PC-3 (cell line): ENCODE results near the gene GUCY2F. TPM values are rescaled to one million over a fixed set of nuclear protein-coding genes. Genes with fewer than 3 reads are reported as not detected.
A peak's percentile ranks its signal among the peaks of the same experiment; 100 is the strongest.

Source experiments
- ATAC-seq: fragments of 200-7000 bp; cut with Tn5 transposase; 2 replicates; pipeline ENCODE4 v1.9.1; 2020; ENCODE audit warnings: mild to moderate bottlenecking, moderate library complexity
- BruUV-seq: library from RNA; stranded (reverse); fragments of 400-500 nt; replicated peaks from 2 replicates; lab custom pipeline; 2021; lab: Mats Ljungman, UMichigan
- CTCF ChIA-PET: fragments of 300-600 bp; sonication (Branson Sonifier 250); formaldehyde crosslinking; loops from one replicate; lab custom pipeline; 2022; ENCODE audit warnings: antibody characterized with exemption; lab: Charles Lee
- POLR2A ChIA-PET: fragments of 300-600 bp; sonication (Branson Sonifier 250); formaldehyde crosslinking; loops from one replicate; lab custom pipeline; 2022; ENCODE audit warnings: antibody characterized with exemption; ENCODE audit not compliant: unreplicated experiment; lab: Charles Lee
- DNase-seq: peaks from one replicate; pipeline ENCODE4 v3.0.0-alpha.2; 2015
- H2AFZ ChIP-seq: fragments of 300-600 bp; sonication (generic); 2 replicates; pipeline ENCODE4 v1.6.0; 2016; ENCODE audit warnings: antibody characterized with exemption, low read length
- H3F3A ChIP-seq: fragments of 300-600 bp; sonication (generic); one replicate; pipeline ENCODE4 v1.6.0; 2017; ENCODE audit warnings: antibody characterized with exemption, low read length, control low read depth, mild to moderate bottlenecking; ENCODE audit not compliant: unreplicated experiment
- H3K27ac ChIP-seq: fragments of 300-600 bp; sonication (generic); 2 replicates; pipeline ENCODE4 v1.5.1; 2016; ENCODE audit warnings: mild to moderate bottlenecking, low read length
- H3K27me3 ChIP-seq: fragments of 300-600 bp; sonication (generic); 2 replicates; pipeline ENCODE4 v1.6.1; 2016; ENCODE audit warnings: low read length, mixed read lengths
- H3K36me3 ChIP-seq: fragments of 300-600 bp; sonication (generic); 2 replicates; pipeline ENCODE4 v1.6.1; 2016; ENCODE audit warnings: low read depth, mixed run types, low read length, mixed read lengths
- H3K4me1 ChIP-seq: fragments of 300-600 bp; sonication (generic); 2 replicates; pipeline ENCODE4 v1.5.1; 2016; ENCODE audit warnings: low read length; ENCODE audit not compliant: insufficient read depth
- H3K4me2 ChIP-seq: fragments of 300-600 bp; sonication (generic); 2 replicates; pipeline ENCODE4 v1.6.0; 2016; ENCODE audit warnings: low read length
- H3K4me3 ChIP-seq: fragments of 300-600 bp; sonication (generic); 2 replicates; pipeline ENCODE4 v1.5.1; 2016; ENCODE audit warnings: mild to moderate bottlenecking, low read length, mixed read lengths
- H3K79me2 ChIP-seq: fragments of 300-600 bp; sonication (generic); 2 replicates; pipeline ENCODE4 v1.6.1; 2017; ENCODE audit warnings: low read length, mixed read lengths
- H3K9ac ChIP-seq: fragments of 300-600 bp; sonication (generic); 2 replicates; pipeline ENCODE4 v1.6.0; 2016; ENCODE audit warnings: mild to moderate bottlenecking, low read length
- H3K9me2 ChIP-seq: fragments of 300-600 bp; sonication (generic); replicated peaks from 2 replicates; pipeline ENCODE4 v1.6.1; 2016; ENCODE audit warnings: mixed run types, low read length, mixed read lengths
- H3K9me3 ChIP-seq: fragments of 300-600 bp; sonication (generic); 2 replicates; pipeline ENCODE4 v1.6.1; 2016; ENCODE audit warnings: low read length, mixed read lengths
- H4K20me1 ChIP-seq: fragments of 300-600 bp; sonication (generic); 2 replicates; pipeline ENCODE4 v1.6.1; 2016; ENCODE audit warnings: low read length, mixed read lengths
- EZH2 ChIP-seq: fragments of 300-600 bp; sonication (generic); IDR thresholded peaks from one replicate; pipeline ENCODE4 v1.6.1; 2017; ENCODE audit warnings: antibody characterized with exemption, mild to moderate bottlenecking, low read length; ENCODE audit not compliant: unreplicated experiment
- EZH2phosphoT487 ChIP-seq: fragments of 300-600 bp; sonication (generic); IDR thresholded peaks from 2 replicates; pipeline ENCODE4 v1.6.1; 2018; ENCODE audit warnings: mild to moderate bottlenecking, antibody characterized with exemption, low read length, borderline replicate concordance
- intact Hi-C: fragments of 100-400 bp; cut with micrococcal nuclease; formaldehyde crosslinking; loops from 2 replicates; pipeline ENCODE4 v1.9.0; 2023
- total RNA-seq: library from RNA; depleted of rRNA; stranded (reverse); fragments of >200 nt; gene quantifications from 2 replicates; pipeline ENCODE4 v1.2.3, GENCODE V29; 2014
- TF ChIP-seq, protein P1 (sequence below): fragments of 300-600 bp; sonication (generic); conservative IDR thresholded peaks from 2 replicates; pipeline ENCODE4 v1.5.1; 2017; ENCODE audit warnings: antibody characterized with exemption, low read depth, mild to moderate bottlenecking, low read length

Gene GUCY2F
- total RNA-seq, 1 experiment from 2014 or later, result not detected

DNA sequence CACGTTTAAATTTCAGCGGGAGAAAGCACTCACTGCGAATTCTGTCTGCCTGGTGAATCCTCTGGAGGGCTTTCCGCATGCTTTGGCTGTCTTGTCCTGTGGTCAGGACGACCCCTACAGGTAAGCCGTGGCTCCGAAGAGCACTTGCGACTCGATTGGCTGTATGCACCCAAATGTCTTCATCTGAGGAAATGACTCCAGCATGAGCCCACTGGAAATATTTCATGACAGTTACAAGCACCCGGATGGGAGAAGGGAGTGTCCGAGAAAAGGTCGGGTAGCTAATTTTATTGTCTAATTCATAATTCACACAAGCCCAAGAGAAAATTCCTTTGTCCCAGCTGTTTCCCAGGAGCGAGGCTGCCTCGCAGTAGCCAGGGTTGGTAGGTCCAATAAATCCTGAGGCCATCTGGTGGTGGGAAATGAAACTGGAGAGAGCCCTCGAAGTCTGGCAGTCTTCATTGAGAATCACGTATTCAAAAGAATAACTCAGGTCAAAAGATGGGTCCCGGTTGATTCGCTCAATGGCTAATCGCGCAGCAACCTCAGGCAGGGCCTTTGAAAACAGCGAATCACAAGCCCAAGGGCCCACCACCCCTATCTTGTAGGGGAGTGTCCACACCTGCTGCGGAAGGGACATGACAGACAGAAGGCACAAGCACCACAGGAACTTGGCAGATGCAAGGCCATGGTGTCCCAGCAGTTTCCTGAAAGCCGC lies 6.6 kb downstream of the GUCY2F start:
- peak overlapping the region; percentile 67 for H2AFZ ChIP-seq
- ATAC-seq (peak; percentile 84), DNase-seq (peak; percentile 62)
- H3K27ac ChIP-seq, result no peak overlapping the region
- no peak overlapping the region for H3K9ac ChIP-seq
- peak overlapping the region; percentile 73 for H3K4me2 ChIP-seq
- H3K4me3 ChIP-seq, result peak overlapping the region; percentile 38; the same call in 1 of the 2 replicates
- ChIA-PET POLR2A (no interaction called here), CTCF (interaction anchor here (0.7 to 1.0 kb wide), 3 partner anchors 9 to 776 kb away, joined by 3 to 5 read pairs (median 4); no protein-coding TSS in a partner anchor)
- no peaks in the 10 kb centered on the region for H4K20me1 ChIP-seq
- H3K4me1 ChIP-seq, result no peaks in the 10 kb centered on the region
- intact Hi-C loops, result loop anchor here (2.0 to 5.0 kb wide), 3 partner anchors 777 to 1277 kb away; no protein-coding TSS in a partner anchor
- no peaks in the 10 kb centered on the region for H3K9me3 ChIP-seq
- TF ChIP-seq EZH2 (no peak), EZH2phosphoT487 (no peak)
- TF ChIP-seq, protein P1, sequence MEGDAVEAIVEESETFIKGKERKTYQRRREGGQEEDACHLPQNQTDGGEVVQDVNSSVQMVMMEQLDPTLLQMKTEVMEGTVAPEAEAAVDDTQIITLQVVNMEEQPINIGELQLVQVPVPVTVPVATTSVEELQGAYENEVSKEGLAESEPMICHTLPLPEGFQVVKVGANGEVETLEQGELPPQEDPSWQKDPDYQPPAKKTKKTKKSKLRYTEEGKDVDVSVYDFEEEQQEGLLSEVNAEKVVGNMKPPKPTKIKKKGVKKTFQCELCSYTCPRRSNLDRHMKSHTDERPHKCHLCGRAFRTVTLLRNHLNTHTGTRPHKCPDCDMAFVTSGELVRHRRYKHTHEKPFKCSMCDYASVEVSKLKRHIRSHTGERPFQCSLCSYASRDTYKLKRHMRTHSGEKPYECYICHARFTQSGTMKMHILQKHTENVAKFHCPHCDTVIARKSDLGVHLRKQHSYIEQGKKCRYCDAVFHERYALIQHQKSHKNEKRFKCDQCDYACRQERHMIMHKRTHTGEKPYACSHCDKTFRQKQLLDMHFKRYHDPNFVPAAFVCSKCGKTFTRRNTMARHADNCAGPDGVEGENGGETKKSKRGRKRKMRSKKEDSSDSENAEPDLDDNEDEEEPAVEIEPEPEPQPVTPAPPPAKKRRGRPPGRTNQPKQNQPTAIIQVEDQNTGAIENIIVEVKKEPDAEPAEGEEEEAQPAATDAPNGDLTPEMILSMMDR, result peak; percentile 70
- BruUV-seq, result no TSS peak
- no peaks in the 10 kb centered on the region for H3K36me3 ChIP-seq
- no peaks in the 10 kb centered on the region for H3F3A ChIP-seq
- no peaks in the 10 kb centered on the region for H3K79me2 ChIP-seq
- no peaks in the 10 kb centered on the region for H3K9me2 ChIP-seq
- H3K27me3 ChIP-seq, result 0 out of 2 replicates have a peak, but pooled peaks cover 4% of the 10 kb centered on the region

DNA sequence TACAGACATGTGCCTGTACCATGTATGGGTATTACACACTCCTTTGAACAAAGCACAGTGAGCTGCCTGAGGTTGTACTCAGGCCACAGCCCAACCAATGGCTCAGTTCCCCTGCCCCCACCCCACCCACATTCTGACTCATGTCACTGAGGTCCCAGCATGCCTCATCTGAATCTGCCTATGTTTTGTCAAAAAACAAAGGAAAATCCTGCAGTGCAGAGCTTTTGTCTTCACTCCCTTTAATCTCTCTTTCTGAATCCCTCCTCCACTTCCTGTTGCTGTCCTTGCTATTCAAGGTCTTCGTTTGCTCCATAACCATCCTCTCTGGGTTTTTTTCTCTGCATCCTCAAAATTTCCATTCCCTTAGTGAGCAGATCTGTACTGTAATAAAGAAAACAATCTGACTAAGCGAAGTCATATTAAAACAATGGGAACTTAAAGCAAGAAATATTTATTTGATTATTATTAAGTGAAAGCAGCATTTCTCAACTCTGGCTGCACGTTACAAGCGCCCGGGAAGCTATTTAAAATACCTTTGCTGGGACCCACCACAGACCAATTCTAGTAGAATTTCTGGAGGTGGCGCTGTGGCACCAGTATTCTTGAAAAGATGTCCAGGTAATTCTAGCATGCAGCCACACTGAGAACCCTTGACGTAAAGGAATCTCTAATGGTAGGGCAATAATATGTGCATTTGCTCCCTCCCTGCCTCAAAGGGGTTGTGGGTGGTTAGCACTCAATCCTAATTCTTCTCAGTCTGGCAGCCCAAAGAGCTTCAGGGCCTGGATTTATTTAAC lies 8.7 kb downstream of the GUCY2F start:
- Histone ChIP-seq H3K36me3 (no peaks in the 10 kb centered on the region), H4K20me1 (no peaks in the 10 kb centered on the region), H3K4me3 (no peak overlapping the region), H3K9ac (no peak overlapping the region), H3F3A (no peaks in the 10 kb centered on the region), H3K9me2 (no peaks in the 10 kb centered on the region), H3K4me2 (no peak overlapping the region), H3K79me2 (no peaks in the 10 kb centered on the region), H3K9me3 (no peaks in the 10 kb centered on the region), H3K27me3 (no peaks in the 10 kb centered on the region), H3K4me1 (no peaks in the 10 kb centered on the region), H3K27ac (no peak overlapping the region), H2AFZ (no peak overlapping the region)
- CTCF ChIA-PET, result interaction anchor here (0.5 kb wide), 1 partner anchor 1319 kb away, joined by 3 read pairs; no protein-coding TSS in a partner anchor
- DNase-seq, result peak; percentile 28
- BruUV-seq, result no TSS peak
- no peak for ATAC-seq
- POLR2A ChIA-PET, result no interaction called here
- TF ChIP-seq EZH2, result no peak
- TF ChIP-seq, protein P1, result peak; percentile 47
- intact Hi-C loops, result no loop called here
